Measurements from ENCODE around the gene TCF4.

- TF ChIP-seq, protein P1, sequence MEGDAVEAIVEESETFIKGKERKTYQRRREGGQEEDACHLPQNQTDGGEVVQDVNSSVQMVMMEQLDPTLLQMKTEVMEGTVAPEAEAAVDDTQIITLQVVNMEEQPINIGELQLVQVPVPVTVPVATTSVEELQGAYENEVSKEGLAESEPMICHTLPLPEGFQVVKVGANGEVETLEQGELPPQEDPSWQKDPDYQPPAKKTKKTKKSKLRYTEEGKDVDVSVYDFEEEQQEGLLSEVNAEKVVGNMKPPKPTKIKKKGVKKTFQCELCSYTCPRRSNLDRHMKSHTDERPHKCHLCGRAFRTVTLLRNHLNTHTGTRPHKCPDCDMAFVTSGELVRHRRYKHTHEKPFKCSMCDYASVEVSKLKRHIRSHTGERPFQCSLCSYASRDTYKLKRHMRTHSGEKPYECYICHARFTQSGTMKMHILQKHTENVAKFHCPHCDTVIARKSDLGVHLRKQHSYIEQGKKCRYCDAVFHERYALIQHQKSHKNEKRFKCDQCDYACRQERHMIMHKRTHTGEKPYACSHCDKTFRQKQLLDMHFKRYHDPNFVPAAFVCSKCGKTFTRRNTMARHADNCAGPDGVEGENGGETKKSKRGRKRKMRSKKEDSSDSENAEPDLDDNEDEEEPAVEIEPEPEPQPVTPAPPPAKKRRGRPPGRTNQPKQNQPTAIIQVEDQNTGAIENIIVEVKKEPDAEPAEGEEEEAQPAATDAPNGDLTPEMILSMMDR (tag by site-specific recombination; IDR thresholded peaks at IDR 0.05), result no peak
- no peak for TF ChIP-seq ZNF449 (tag by site-specific recombination; IDR thresholded peaks at IDR 0.05)
- no peak for TF ChIP-seq ZNF394 (tag by site-specific recombination; IDR thresholded peaks at IDR 0.05; ENCODE audit: borderline replicate concordance)
- no peak for TF ChIP-seq ZBTB8A (tag by site-specific recombination; IDR thresholded peaks at IDR 0.05)
- TF ChIP-seq ZNF785 (tag by site-specific recombination; IDR thresholded peaks at IDR 0.05), result no peak
- TF ChIP-seq KLF10 (tag by site-specific recombination; IDR thresholded peaks at IDR 0.05), result no peak
- no peak for TF ChIP-seq KLF9 (tag by site-specific recombination; IDR thresholded peaks at IDR 0.05; ENCODE audit: low read depth)
- no peak for TF ChIP-seq ZNF416 (tag by site-specific recombination; IDR thresholded peaks at IDR 0.05)
- no peak for TF ChIP-seq BCL11A (tag by site-specific recombination; IDR thresholded peaks at IDR 0.05; ENCODE audit: low read depth)
These were observed 186.3 kb downstream of the TCF4 start for GRCh38 chr18:55401638-55402191.
